Neural progenitor cell (in vitro differentiated cells): ENCODE results near the gene AMACR. TPM values are rescaled to one million over a fixed set of nuclear protein-coding genes. Genes with fewer than 3 reads are reported as not detected.

ENCODE experiments used
- DNase-seq: peaks from one replicate; pipeline ENCODE4 v3.0.0-alpha.2; 2016; ENCODE audit warnings: low spot score
- H2AFZ ChIP-seq: fragments of 200-600 bp; sonication (generic); replicated peaks from 2 replicates; pipeline ENCODE4 v1.6.1; 2016; ENCODE audit warnings: antibody characterized with exemption
- H3F3A ChIP-seq: fragments of 200-600 bp; sonication (generic); 2 replicates; pipeline ENCODE4 v1.6.1; 2016; ENCODE audit warnings: antibody characterized with exemption, low read depth
- H3K27ac ChIP-seq: fragments of 200-600 bp; sonication (generic); 2 replicates; pipeline ENCODE4 v1.5.1; 2016; ENCODE audit warnings: mild to moderate bottlenecking
- H3K27me3 ChIP-seq: fragments of 200-600 bp; sonication (generic); 2 replicates; pipeline ENCODE4 v1.6.1; 2016; ENCODE audit warnings: mild to moderate bottlenecking, moderate library complexity
- H3K36me3 ChIP-seq: fragments of 200-600 bp; sonication (generic); 2 replicates; pipeline ENCODE4 v1.5.1; 2016
- H3K4me1 ChIP-seq: fragments of 200-600 bp; sonication (generic); 2 replicates; pipeline ENCODE4 v1.6.1; 2016; ENCODE audit warnings: mixed run types
- H3K4me2 ChIP-seq: fragments of 200-600 bp; sonication (generic); 2 replicates; pipeline ENCODE4 v1.6.1; 2016
- H3K4me3 ChIP-seq: fragments of 200-600 bp; sonication (generic); 2 replicates; pipeline ENCODE4 v1.5.1; 2016
- H3K79me2 ChIP-seq: fragments of 200-600 bp; sonication (generic); 2 replicates; pipeline ENCODE4 v1.6.1; 2016; ENCODE audit warnings: low read depth
- H3K9ac ChIP-seq: fragments of 200-600 bp; sonication (generic); 2 replicates; pipeline ENCODE4 v1.6.1; 2016
- H3K9me3 ChIP-seq: fragments of 200-600 bp; sonication (generic); 2 replicates; pipeline ENCODE4 v1.5.1; 2016; ENCODE audit warnings: low read depth
- H4K20me1 ChIP-seq: fragments of 200-600 bp; sonication (generic); 2 replicates; pipeline ENCODE4 v1.6.1; 2016; ENCODE audit warnings: low read depth
- H3K27ac Mint-ChIP-seq: 3 replicates; pipeline ENCODE4 v1.8.0; 2021; ENCODE audit warnings: mixed read lengths
- H3K27me3 Mint-ChIP-seq: 2 replicates; pipeline ENCODE4 v1.8.0; 2022; ENCODE audit warnings: low read depth, mild to moderate bottlenecking, inconsistent platforms, moderate library complexity, mixed read lengths; ENCODE audit not compliant: insufficient read depth
- H3K36me3 Mint-ChIP-seq: 3 replicates; pipeline ENCODE4 v1.8.0; 2021; ENCODE audit warnings: mixed read lengths
- H3K4me1 Mint-ChIP-seq: 3 replicates; pipeline ENCODE4 v1.8.0; 2021; ENCODE audit warnings: mixed read lengths
- H3K4me3 Mint-ChIP-seq: 3 replicates; pipeline ENCODE4 v1.8.0; 2021; ENCODE audit warnings: mild to moderate bottlenecking, moderate library complexity, mixed read lengths
- H3K9me3 Mint-ChIP-seq: 3 replicates; pipeline ENCODE4 v1.8.0; 2020; ENCODE audit warnings: mixed read lengths
- CTCF ChIP-seq: fragments of 200-600 bp; sonication (generic); IDR thresholded peaks from 2 replicates; pipeline ENCODE4 v1.5.1; 2017; ENCODE audit warnings: antibody characterized with exemption, mild to moderate bottlenecking
- EZH2 ChIP-seq: fragments of 200-600 bp; sonication (generic); IDR thresholded peaks from 2 replicates; pipeline ENCODE4 v1.6.1; 2017; ENCODE audit warnings: antibody characterized with exemption, mild to moderate bottlenecking, moderate library complexity
- EZH2phosphoT487 ChIP-seq: fragments of 200-600 bp; sonication (generic); IDR thresholded peaks from 2 replicates; pipeline ENCODE4 v1.6.1; 2017; ENCODE audit warnings: antibody characterized with exemption
- total RNA-seq: library from RNA; depleted of rRNA; stranded (reverse); fragments of >200 nt; gene quantifications from 2 replicates; pipeline ENCODE4 v1.2.3, GENCODE V29; 2015; ENCODE audit warnings: low replicate concordance

AMACR gene
- total RNA-seq, 1 donor from 2014 or later: 14.9 TPM

- Histone ChIP-seq H3K27me3 (no peaks in the 10 kb centered on the region), H3F3A (no peaks in the 10 kb centered on the region), H3K9me3 (no peaks in the 10 kb centered on the region), H3K27ac (no peak overlapping the region), H3K9ac (no peak overlapping the region), H3K4me2 (no peak overlapping the region), H3K79me2 (no peaks in the 10 kb centered on the region), H4K20me1 (no peaks in the 10 kb centered on the region), H3K4me1 (no peaks in the 10 kb centered on the region), H3K36me3 (no peaks in the 10 kb centered on the region), H2AFZ (no peak overlapping the region), H3K4me3 (no peak overlapping the region)
- Mint-ChIP-seq H3K4me3 (no peak overlapping the region), H3K4me1 (no peaks in the 10 kb centered on the region), H3K27ac (no peak overlapping the region), H3K9me3 (no peaks in the 10 kb centered on the region), H3K27me3 (no peaks in the 10 kb centered on the region), H3K36me3 (no peaks in the 10 kb centered on the region)
- TF ChIP-seq CTCF: no peak
- TF ChIP-seq EZH2: no peak
- no peak for TF ChIP-seq EZH2phosphoT487
- DNase-seq: no peak
Measured at GRCh38 chr5:34017254-34017653, 9.4 kb upstream of the AMACR start.

GRCh38 chr5:34016750-34017149, 8.9 kb upstream of the AMACR start:
- Mint-ChIP-seq H3K36me3 (no peaks in the 10 kb centered on the region), H3K27ac (no peak overlapping the region)
- no peak overlapping the region for H3K9ac ChIP-seq

GRCh38 chr5:34016222-34016621, 8.4 kb upstream of the AMACR start:
- no peaks in the 10 kb centered on the region for H3K79me2 ChIP-seq
- no peak overlapping the region for H2AFZ ChIP-seq
- H4K20me1 ChIP-seq: no peaks in the 10 kb centered on the region
- Mint-ChIP-seq H3K36me3 (no peaks in the 10 kb centered on the region), H3K9me3 (no peaks in the 10 kb centered on the region), H3K27ac (no peak overlapping the region), H3K4me3 (no peak overlapping the region), H3K27me3 (peaks cover 2% of the 10 kb centered on the region), H3K4me1 (no peaks in the 10 kb centered on the region)
- H3K4me1 ChIP-seq: no peaks in the 10 kb centered on the region
- H3K9me3 ChIP-seq: no peaks in the 10 kb centered on the region
- H3K9ac ChIP-seq: no peak overlapping the region
- H3K36me3 ChIP-seq: no peaks in the 10 kb centered on the region
- H3F3A ChIP-seq: no peaks in the 10 kb centered on the region
- no peak overlapping the region for H3K4me3 ChIP-seq
- TF ChIP-seq CTCF (no peak), EZH2 (no peak), EZH2phosphoT487 (no peak)
- no peak overlapping the region for H3K27ac ChIP-seq
- DNase-seq: no peak
- no peak overlapping the region for H3K4me2 ChIP-seq
- no peaks in the 10 kb centered on the region for H3K27me3 ChIP-seq

More at GRCh38 chr5:34016750-34017149, 8.9 kb upstream of the AMACR start:
- no peak for TF ChIP-seq EZH2phosphoT487
- TF ChIP-seq CTCF: no peak
- no peak for TF ChIP-seq EZH2
- Histone ChIP-seq H3K79me2 (no peaks in the 10 kb centered on the region), H2AFZ (no peak overlapping the region), H3K4me1 (no peaks in the 10 kb centered on the region), H3F3A (no peaks in the 10 kb centered on the region), H3K4me2 (no peak overlapping the region), H3K27ac (no peak overlapping the region), H3K36me3 (no peaks in the 10 kb centered on the region), H3K9me3 (no peaks in the 10 kb centered on the region), H3K27me3 (no peaks in the 10 kb centered on the region), H4K20me1 (no peaks in the 10 kb centered on the region), H3K4me3 (no peak overlapping the region)
- Mint-ChIP-seq H3K9me3 (no peaks in the 10 kb centered on the region), H3K4me1 (no peaks in the 10 kb centered on the region), H3K4me3 (no peak overlapping the region), H3K27me3 (peaks cover 2% of the 10 kb centered on the region)
- no peak for DNase-seq
